GM15510 (cell line): ENCODE data around the gene SLC23A2.

Experiments
- POLR2A ChIP-seq: IDR thresholded peaks from 3 replicates; pipeline ENCODE4 v1.6.1; 2011; ENCODE audit warnings: borderline replicate concordance; ENCODE audit not compliant: insufficient read length; ENCODE audit errors: extremely low read depth

The SLC23A2 gene

DNA sequence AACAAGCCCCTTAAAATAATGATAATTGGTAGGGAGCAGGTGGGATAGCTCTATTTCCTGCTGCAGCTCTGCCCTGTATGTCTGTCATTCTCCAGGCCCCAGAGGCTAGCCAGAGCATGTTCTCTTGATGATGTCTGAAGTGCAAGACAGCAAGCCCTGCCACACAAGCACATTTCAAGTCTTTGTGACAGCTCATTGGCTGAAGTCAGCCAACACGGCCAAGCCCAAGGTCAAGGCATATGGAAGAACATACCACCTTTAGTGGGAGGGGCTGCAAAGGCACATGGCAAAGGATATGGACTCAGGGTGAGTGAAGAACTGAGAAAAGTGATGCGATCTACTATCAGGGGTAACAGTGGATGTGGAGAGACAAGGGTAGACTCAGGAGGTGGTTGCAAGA, 163.6 kb downstream of the SLC23A2 start:
- TF ChIP-seq POLR2A, result no peak

DNA sequence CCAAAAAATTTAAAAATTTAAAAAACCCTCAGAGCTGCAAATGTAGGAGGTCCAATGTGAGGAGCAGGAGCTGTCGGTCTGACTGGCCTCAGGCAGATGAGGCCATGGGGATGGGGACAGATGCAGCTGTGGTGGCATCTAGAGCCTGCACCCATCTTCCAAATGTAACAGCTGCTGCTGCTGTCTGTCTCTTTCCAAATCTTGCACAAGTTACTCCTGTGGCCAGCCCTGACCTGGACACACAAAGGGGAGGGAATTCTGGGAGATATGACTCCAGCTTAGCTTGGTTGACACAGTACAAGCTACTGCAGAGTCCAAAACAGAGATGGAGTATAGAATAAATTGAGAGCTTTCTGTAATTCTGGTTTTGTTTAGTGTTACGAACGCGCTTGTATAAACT, 164.4 kb downstream of the SLC23A2 start:
- TF ChIP-seq POLR2A, result no peak

DNA sequence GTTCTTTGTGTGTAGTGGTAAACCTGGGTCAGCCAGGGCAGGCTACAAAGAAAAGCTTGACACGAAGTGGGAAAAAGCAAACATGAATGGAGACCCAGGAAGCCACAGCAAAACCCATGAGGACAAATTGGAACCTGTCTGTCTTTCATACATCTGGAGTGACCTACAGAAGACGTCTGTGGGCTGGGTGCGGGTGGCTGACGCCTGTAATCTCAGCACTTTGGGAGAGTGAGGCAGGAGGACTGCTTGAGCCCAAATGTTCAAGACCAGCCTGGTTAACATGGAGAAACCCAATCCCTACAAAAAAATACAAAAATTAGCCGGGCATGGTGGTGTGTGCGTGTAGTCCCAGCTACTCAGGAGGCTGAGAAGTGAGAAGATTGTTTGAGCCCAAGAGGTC, 164.8 kb downstream of the SLC23A2 start:
- no peak for TF ChIP-seq POLR2A

DNA sequence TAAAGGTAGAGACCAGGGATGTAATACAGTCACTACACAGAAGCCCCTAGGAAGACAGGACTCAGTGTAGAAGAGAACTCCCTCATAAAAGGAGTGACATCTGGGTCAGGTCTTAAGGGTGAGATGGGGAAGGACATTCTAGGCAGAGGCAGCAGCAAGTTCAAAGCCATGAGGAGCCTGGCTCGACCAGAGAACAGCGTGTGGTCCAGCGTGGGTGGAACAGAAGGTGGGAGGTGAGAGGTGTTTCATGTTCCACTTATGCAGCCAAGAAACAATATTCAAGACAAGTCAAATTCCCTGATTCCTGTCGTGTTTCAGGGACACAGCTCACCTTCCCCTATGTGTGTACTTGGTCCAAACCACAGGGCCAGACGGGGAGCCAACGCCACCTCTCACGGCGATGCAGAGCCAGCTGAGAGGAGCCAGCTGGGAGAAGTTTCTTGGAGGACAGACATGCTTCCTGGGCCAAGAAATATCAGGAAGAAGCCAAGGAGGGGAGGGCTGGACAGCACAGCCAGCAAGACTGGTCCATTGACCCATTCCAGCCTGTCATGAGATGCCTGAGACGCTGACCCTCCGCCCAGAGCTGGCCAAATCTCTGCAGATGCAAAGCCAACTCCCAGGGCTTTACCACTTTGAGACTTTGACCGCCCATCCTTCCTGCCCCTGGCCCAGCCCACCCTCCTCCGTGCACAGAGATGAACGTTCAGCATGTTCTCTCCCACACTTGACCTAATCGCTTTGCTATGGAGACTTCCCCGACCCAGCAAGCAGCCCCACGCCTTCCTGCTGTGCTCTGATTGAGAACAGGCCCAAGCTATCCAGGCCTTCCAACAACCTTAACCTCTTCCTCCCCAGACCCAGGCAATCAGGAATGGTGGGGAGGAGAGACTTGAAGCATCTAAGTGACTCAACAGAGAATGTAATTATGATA, 165.8 kb downstream of the SLC23A2 start:
- no peak for TF ChIP-seq POLR2A

DNA sequence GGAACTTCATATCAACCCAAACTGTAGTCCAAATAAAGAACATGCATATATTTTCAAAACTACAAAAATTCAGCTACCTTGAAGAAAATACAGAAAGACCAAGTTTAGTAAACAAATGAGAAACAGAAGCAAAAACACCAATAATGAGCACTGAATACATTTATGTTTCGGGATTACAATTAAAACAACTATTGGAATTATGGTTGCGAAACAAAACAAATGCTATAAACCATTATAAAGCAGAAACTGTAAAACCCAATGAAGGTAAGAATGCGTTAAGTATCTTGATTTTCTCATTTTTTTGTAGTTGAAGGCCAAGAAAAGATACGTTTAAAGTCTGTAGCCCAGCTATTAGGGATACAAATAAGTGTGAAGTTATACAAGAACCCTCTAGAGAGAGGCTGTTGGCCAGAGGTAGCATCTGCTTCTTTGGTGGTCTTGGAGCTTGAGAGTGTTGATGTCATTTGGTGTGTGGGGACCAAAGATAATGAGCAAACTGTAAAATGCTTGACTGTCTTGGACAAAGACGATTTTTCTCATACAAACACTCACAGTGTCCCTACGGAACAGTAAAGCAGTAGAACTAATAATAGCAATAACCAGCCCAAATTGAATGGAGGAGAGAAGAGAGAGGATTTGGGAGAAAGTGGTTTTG, 168.1 kb downstream of the SLC23A2 start:
- TF ChIP-seq POLR2A, result no peak

DNA sequence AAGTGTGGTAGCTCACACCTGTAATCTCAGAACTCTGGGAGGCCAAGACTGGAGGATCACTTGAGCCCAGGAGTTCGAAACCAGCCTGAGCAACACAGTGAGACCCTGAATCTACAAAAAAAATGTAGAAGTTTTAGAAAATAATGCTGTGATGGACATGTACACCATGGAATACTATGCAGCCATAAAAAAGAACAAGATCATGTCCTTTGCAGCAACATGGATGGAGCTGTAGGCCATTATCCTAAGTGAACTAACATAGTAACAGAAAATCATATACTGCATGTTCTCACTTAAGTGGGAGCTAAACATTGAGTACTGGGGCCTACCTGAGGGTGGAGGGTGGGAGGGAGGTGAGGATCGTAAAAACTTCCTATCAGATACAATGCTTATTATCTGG, 168.8 kb downstream of the SLC23A2 start:
- TF ChIP-seq POLR2A, result no peak

DNA sequence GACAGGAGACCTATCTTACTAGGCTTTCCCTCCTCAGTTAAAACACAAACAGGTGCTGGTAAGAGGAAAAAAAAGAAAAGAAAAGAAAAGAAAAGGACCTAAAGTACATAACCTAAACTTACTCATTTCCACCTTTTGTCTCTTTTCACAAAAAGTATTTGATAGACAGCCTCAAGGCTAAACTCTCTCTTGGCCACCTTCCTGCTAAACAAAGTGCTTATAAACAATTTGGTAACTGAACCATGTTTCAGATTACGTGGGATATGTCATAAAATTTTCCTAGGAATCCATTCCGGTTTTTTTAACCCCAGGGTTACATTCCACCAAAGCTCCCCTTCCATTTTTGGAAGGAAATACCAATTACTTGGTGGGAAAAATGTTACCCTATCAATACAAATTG, 170.6 kb downstream of the SLC23A2 start:
- TF ChIP-seq POLR2A, result no peak

DNA sequence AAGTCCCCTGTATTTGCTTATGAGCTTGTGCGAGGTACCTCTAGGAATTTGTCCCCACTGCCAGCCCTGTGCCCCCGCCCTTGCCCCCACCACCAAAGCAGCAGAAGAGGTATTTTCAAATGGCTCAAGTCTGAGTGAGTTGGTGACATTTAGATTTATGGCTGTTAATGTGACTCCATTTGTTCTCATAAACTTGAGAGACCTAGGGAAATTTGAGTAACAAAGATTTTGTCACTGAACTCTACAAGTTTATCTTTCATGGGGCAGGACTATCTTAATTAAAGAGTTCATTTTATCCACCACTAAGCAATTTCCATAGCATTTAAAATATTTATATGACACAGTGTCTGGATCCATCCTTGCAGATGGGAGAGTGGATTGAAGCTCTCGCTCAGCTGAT, 171.1 kb downstream of the SLC23A2 start:
- TF ChIP-seq POLR2A, result no peak

DNA sequence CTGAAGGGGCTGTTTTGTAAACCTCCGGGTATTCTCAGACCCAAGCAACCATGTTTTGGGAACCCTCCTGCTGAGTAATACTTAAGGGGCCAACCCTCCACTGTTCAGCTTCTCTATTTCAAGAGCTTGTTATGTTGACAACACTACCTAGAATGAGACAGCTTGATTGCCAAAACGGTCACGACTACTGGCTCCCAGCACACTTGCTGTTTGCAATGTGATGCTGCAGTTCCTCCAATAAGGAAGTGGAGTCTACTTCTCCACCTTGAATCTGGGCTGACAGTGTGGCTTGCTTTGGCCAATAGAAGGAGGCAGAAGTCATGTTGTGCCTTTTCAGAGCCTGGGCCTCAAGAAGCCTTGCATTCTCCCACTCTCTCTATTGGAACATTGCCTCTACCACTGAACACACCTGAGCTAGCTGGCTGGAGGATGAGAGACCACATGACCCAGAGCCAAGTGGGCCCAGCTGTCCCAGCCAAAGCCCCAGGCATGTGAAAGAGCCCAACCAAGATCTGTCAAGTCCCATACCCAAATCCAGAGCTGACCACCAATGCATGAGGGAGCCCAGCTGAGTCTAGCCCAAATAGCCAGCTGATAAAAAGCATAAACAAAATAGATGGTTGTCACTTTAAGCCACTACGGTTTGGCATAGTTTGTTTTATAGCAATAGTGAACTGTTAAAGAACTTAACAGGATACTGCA, 171.6 kb downstream of the SLC23A2 start:
- no peak for TF ChIP-seq POLR2A

DNA sequence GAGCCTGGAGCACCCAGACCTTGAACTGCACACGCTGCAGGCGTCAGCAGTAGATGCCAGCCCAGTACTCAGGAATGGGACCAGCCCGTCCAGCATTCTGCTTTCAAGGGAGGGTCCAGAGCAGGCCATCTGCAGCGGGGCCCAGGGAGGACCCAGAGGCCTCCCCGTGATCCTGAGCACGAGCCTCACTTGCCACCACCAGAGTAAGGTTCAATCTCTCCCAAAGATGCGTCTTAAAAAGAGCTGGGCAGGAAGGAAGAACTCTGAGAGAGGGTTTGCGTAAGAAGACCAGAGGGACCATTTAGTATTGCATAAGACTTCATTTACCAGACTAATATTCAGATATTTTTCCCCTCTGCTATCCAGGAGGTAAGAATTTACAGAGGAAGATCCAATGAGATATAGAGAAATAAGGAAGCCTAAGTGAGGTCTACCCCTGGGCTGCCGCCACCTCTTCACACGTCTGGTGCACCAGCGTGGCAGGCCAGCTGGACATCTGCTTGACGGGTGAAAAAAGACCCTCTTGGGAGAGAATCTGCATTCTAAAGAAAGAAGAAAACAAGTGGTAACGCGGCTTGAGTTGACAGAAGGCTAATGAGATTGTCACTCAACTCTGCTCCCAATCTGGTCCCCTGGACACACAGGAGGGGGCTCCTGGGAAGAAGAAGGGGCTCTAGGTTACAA, 172.3 kb downstream of the SLC23A2 start:
- TF ChIP-seq POLR2A, result no peak

DNA sequence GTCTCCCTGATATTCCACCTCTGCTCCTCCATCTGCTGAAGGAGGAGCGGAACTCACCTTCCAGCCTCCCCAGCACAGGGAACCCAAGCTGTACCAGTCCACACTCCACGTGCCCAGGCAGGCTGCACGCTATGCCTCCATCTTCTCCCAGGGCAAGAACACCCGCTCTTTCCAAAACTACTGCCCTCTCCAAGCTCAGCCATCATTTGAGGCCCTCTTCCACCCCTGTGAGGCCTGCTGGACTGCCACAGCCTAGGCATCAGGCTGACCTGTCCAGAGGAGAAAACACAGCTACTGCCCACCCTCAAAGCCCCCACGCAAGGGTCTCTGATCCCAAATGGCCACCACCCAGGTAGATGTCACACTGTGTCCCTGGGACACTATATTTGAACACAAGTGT, 179.7 kb downstream of the SLC23A2 start:
- no peak for TF ChIP-seq POLR2A

DNA sequence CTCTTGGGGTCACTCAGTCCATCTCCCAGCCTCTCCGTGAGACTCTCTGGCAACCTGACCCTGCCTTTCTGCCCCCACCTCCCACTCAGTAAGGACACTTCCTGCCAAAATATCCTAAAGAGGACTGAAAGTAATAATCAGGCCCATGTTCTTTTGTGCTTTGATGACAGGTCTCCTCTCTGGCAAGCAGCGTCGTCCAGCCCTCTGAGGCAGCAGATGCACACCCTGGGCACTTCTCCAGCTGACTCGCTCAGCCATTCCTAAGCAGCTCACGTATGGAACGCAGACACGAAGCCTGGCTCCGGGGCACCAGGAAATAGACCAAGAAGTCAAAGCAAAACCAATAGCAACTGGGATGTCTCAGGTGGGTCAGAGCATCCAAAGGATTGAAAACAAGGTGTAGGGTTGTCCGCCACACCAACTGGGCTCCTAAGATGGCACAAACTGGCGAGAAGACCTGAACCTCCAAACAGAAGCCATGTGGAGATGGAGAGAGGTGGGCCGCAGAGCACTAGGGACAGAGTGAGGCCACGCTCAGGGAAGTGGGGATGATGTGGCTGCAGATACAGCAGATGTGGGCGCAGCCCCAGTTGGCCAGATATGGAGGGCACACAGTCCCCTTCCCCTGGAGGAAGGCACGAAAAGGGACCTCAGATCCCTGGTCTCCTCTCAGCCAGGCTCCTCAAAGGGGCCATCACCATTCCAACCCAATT, 180.3 kb downstream of the SLC23A2 start:
- TF ChIP-seq POLR2A, result no peak

DNA sequence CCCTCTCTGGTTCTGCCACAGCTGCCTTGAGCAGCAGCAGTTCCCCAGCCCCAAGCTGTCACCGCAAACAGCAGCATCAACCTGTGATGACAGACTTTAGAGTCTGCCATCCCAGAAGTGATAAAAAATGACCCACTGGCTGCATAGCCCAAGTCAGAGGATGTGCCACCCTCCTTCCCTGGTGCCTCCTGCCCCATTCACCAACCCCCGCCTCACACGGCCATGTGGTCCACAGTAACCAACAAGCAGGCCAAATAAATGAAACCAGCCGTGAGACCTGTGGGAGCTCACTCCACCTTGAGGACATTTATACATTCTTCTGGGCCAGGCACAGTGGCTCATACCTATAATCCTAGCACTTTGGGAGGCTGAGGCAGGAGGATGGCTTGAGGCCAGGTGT, 181.4 kb downstream of the SLC23A2 start:
- TF ChIP-seq POLR2A, result no peak

DNA sequence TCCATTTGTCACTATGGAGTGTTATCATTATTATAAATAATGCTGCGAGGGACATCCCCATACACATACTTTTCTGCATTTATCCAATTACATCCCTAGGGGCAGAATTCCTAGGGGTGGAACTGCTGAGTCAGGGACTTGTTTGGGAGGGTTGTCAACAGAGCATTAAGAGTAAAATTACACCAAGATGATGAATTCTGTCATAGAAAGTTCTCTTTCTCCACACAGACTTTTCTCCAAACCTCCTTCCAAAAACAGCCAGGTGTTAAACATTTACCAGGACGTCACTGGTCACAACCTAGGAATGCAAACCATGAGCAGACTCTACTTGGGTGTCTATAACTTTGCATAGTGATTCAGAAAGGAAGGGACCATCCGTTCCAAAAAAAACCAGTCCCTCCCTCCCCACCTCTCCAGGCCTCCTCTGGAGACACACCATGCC, 184.1 kb downstream of the SLC23A2 start:
- TF ChIP-seq POLR2A, result no peak
